ENCODE measurements around the gene RELN. TPM values are rescaled to one million over a fixed set of nuclear protein-coding genes. Genes with fewer than 3 reads are reported as not detected.

The RELN gene
- total RNA-seq, 1 experiment from 2014 or later: 0.10 TPM

DNA sequence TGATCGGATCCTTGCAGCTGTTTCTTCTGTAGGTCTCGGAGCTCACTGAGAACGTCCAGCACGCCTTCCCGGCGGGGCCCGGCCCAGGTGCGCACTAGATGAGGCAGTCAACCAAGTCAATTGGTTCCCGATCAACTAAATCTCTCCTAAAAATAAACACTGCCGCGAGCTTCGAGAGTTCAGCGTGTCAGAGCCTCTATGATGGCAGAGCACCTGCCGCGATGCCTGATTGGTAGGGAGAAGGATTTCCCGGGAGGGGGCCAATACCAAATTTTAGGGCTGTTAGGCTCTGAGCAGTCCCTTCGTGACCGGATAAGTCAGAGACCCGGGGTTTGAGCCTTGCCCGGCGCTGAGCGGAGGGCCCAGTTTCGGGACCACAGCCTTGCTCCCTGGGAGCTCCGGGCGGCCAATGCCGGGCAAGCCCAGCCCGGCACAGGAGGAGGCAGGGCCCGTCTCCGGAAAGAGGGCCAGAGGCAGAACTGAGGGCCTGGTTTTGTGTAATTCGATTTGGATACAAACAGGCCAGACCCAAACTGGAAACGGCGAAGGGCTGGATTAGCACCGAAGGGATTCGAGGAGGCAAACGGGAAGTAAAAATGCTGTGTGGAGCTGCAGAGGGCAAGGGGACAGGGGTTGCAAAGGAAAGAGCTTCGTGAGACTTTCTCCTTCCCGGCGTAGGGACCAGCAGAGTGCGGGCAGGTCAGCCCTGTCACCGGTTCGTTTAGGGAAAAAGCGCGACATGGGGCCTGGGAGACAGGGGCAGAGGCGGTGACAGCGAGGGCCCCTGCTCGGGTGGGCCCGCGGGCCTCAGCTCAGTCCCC, 544.0 kb downstream of the RELN start:
- no peaks in the 10 kb centered on the region for H3K9me3 ChIP-seq (ENCODE audit: control insufficient read depth, insufficient read depth, low read depth, low read length)
- in situ Hi-C loops (cut with HindIII; ENCODE audit: low pct_unique_long_range_greater_than_20kb, low sequenced_read_pairs): no loop called here
- peak; percentile 68 for ATAC-seq
- H3K36me3 ChIP-seq (ENCODE audit: control insufficient read depth, insufficient read depth, low read length): no peaks in the 10 kb centered on the region; the same call in 1 of the 2 replicates
- no peak for DNase-seq (ENCODE audit: low read depth, low spot score)
- TF ChIP-seq, protein P1, sequence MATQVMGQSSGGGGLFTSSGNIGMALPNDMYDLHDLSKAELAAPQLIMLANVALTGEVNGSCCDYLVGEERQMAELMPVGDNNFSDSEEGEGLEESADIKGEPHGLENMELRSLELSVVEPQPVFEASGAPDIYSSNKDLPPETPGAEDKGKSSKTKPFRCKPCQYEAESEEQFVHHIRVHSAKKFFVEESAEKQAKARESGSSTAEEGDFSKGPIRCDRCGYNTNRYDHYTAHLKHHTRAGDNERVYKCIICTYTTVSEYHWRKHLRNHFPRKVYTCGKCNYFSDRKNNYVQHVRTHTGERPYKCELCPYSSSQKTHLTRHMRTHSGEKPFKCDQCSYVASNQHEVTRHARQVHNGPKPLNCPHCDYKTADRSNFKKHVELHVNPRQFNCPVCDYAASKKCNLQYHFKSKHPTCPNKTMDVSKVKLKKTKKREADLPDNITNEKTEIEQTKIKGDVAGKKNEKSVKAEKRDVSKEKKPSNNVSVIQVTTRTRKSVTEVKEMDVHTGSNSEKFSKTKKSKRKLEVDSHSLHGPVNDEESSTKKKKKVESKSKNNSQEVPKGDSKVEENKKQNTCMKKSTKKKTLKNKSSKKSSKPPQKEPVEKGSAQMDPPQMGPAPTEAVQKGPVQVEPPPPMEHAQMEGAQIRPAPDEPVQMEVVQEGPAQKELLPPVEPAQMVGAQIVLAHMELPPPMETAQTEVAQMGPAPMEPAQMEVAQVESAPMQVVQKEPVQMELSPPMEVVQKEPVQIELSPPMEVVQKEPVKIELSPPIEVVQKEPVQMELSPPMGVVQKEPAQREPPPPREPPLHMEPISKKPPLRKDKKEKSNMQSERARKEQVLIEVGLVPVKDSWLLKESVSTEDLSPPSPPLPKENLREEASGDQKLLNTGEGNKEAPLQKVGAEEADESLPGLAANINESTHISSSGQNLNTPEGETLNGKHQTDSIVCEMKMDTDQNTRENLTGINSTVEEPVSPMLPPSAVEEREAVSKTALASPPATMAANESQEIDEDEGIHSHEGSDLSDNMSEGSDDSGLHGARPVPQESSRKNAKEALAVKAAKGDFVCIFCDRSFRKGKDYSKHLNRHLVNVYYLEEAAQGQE (IDR thresholded peaks at IDR 0.05; ENCODE audit: insufficient read depth in 1 of 2, low read depth in 2 of 2, low read length in 1 of 2): no peak
- TF ChIP-seq, protein P2, sequence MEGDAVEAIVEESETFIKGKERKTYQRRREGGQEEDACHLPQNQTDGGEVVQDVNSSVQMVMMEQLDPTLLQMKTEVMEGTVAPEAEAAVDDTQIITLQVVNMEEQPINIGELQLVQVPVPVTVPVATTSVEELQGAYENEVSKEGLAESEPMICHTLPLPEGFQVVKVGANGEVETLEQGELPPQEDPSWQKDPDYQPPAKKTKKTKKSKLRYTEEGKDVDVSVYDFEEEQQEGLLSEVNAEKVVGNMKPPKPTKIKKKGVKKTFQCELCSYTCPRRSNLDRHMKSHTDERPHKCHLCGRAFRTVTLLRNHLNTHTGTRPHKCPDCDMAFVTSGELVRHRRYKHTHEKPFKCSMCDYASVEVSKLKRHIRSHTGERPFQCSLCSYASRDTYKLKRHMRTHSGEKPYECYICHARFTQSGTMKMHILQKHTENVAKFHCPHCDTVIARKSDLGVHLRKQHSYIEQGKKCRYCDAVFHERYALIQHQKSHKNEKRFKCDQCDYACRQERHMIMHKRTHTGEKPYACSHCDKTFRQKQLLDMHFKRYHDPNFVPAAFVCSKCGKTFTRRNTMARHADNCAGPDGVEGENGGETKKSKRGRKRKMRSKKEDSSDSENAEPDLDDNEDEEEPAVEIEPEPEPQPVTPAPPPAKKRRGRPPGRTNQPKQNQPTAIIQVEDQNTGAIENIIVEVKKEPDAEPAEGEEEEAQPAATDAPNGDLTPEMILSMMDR (IDR thresholded peaks at IDR 0.05): no peak
- TF ChIP-seq TCF7L2 (IDR thresholded peaks at IDR 0.05; ENCODE audit: low read depth, low read length) (no peak), POLR2AphosphoS5 (IDR thresholded peaks at IDR 0.05; ENCODE audit: low read depth, low read length) (no peak), SIN3A (IDR thresholded peaks at IDR 0.05; ENCODE audit: borderline replicate concordance, insufficient read depth, low read depth, low read length) (no peak)
- peaks cover 56% of the 10 kb centered on the region for H3K27me3 ChIP-seq (ENCODE audit: control insufficient read depth, insufficient read depth, low read length)
- intact Hi-C loops (cut with micrococcal nuclease; ENCODE audit: unreplicated experiment): loop anchor here (5.0 kb wide), 2 partner anchors 122 to 712 kb away; no protein-coding TSS in a partner anchor
- ChIA-PET POLR2A (no interaction called here), CTCF (interaction anchor here (0.5 kb wide), 1 partner anchor 15 kb away, joined by 8 read pairs; no protein-coding TSS in a partner anchor)
- peak overlapping the region; percentile 27 to 44 for H3K4me3 ChIP-seq (ENCODE audit: low read depth in 2 of 2, low read length in 2 of 2)
- no TSS peak for BruUV-seq (replicated peaks)
- no peak overlapping the region for H3K27ac ChIP-seq (ENCODE audit: low read length)
- H3K4me1 ChIP-seq (ENCODE audit: control insufficient read depth, insufficient read depth, low read length): peaks cover 3% of the 10 kb centered on the region; the same call in 1 of the 2 replicates

DNA sequence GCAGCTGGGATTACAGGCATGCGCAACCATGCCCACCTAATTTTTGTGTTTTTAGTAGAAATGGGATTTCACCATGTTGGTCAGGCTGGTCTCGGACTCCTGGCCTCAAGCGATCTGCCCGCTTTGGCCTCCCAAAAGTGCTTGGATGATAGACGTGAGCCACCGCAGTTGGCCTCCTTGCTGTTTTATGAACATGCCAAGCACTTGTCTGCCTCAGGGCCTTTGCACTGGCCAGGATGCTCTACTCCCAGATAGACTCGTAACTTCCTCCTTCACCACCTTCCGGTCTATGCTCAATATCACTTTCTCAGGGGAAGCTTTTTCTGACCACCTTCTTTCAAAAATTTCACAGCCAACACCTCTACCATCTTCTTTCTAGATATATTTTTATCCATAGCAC, 549.8 kb downstream of the RELN start:
- Histone ChIP-seq H3K4me1 (ENCODE audit: control insufficient read depth, insufficient read depth, low read length) (no peaks in the 10 kb centered on the region), H3K27ac (ENCODE audit: low read length) (no peak overlapping the region), H3K27me3 (ENCODE audit: control insufficient read depth, insufficient read depth, low read length) (peaks cover 39% of the 10 kb centered on the region), H3K36me3 (ENCODE audit: control insufficient read depth, insufficient read depth, low read length) (no peaks in the 10 kb centered on the region; the same call in 1 of the 2 replicates), H3K9me3 (ENCODE audit: control insufficient read depth, insufficient read depth, low read depth, low read length) (no peaks in the 10 kb centered on the region), H3K4me3 (ENCODE audit: low read depth in 2 of 2, low read length in 2 of 2) (no peak overlapping the region)
- no peak for DNase-seq (ENCODE audit: low read depth, low spot score)
- in situ Hi-C loops (cut with HindIII; ENCODE audit: low pct_unique_long_range_greater_than_20kb, low sequenced_read_pairs): no loop called here
- TF ChIP-seq POLR2AphosphoS5 (IDR thresholded peaks at IDR 0.05; ENCODE audit: low read depth, low read length) (no peak), SIN3A (IDR thresholded peaks at IDR 0.05; ENCODE audit: borderline replicate concordance, insufficient read depth, low read depth, low read length) (no peak), TCF7L2 (IDR thresholded peaks at IDR 0.05; ENCODE audit: low read depth, low read length) (no peak)
- TF ChIP-seq, protein P1 (IDR thresholded peaks at IDR 0.05; ENCODE audit: insufficient read depth in 1 of 2, low read depth in 2 of 2, low read length in 1 of 2): no peak
- TF ChIP-seq, protein P2 (IDR thresholded peaks at IDR 0.05): no peak
- intact Hi-C loops (cut with micrococcal nuclease; ENCODE audit: unreplicated experiment): no loop called here
- no peak for ATAC-seq
- BruUV-seq (replicated peaks): no TSS peak
- CTCF ChIA-PET: no interaction called here
- POLR2A ChIA-PET: no interaction called here

Measured in Panc1 (cell line).